ENCODE data around the gene LIPF. TPM values are rescaled to one million over a fixed set of nuclear protein-coding genes. Genes with fewer than 3 reads are reported as not detected.

The LIPF gene
- total RNA-seq (2022; extraction: Qiagen RNA extraction; ENCODE audit: low read depth): not detected in 5 replicates

GRCh38 chr10:88664142-88664541, at the start of gene LIPF:
Gene LIPF (plus strand): TSS chr10:88664442. CDS start chr10:88667298, 2,856 bp downstream.

GRCh38 chr10:88705958-88706357, 41.7 kb downstream of the LIPF start, which contains the start of gene LIPK:
Gene LIPK (plus strand): TSS chr10:88706249. CDS start chr10:88724544, 18,295 bp downstream.

Other genes with a start within 250 kb of the LIPF start
- gene RNLS, start 81.1 kb upstream of the LIPF start, total RNA-seq (2022; extraction: Qiagen RNA extraction; ENCODE audit: low read depth): 7.0 to 10.4 TPM (median 8.3 TPM) in 5 replicates
- not detected in 5 replicates for gene LIPJ, start 77.7 kb upstream of the LIPF start, total RNA-seq (2022; extraction: Qiagen RNA extraction; ENCODE audit: low read depth)
- gene LIPK, start 41.8 kb downstream of the LIPF start, total RNA-seq (2022; extraction: Qiagen RNA extraction; ENCODE audit: low read depth): not detected in 5 replicates
- gene LIPN, start 95.6 kb downstream of the LIPF start, total RNA-seq (2022; extraction: Qiagen RNA extraction; ENCODE audit: low read depth): not detected in 5 replicates
- gene LIPM, start 138.3 kb downstream of the LIPF start, total RNA-seq (2022; extraction: Qiagen RNA extraction; ENCODE audit: low read depth): not detected in 5 replicates
- gene ANKRD22, start 187.4 kb downstream of the LIPF start, total RNA-seq (2022; extraction: Qiagen RNA extraction; ENCODE audit: low read depth): 0.41 to 0.87 TPM (median 0.58 TPM) in 5 replicates
- gene STAMBPL1, start 215.8 kb downstream of the LIPF start, total RNA-seq (2022; extraction: Qiagen RNA extraction; ENCODE audit: low read depth): 27.9 to 34.3 TPM (median 31.3 TPM) in 5 replicates